NCI-H187 (cell line): ENCODE data around the gene C5orf52.
"Not testable (repeated sequence)": the region's sequence is repeated elsewhere in the genome, so short reads cannot be mapped to it uniquely, and the experiment has no call there.

Experiments used
- DNase-seq, 2 experiments: peaks; one replicate each; lab custom pipeline; 2025; lab: John Stamatoyannopoulos, UW

Gene C5orf52

DNA sequence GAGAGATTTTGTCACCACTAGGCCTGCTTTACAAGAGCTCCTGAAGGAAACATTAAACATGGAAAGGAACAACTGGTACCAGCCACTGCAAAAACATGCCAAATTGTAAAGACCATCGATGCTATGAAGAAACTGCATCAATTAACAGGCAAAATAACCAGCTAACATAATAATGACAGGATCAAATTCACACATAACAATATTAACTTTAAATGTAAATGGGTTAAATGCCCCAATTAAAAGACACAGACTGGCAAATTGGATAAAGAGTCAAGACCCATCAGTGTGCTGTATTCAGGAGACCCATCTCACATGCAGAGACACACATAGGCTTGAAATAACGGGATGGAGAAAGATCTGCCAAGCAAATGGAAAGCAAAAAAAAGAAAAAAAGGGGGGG lies 51.6 kb downstream of the C5orf52 start:
- DNase-seq: not testable (repeated sequence)

DNA sequence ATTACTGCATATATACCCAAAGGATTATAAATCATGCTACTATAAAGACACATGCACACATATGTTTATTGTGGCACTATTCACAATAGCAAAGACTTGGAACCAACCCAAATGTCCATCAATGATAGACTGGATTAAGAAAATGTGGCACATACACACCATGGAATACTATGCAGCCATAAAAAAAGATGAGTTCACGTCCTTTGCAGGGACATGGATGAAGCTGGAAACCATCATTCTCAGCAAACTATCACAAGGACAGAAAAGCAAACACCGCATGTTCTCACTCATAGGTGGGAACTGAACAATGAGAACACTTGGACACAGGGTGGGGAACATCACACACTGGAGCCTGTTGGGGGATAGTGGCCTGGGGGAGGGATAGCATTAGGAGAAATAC lies 55.3 kb downstream of the C5orf52 start:
- DNase-seq: not testable (repeated sequence)

DNA sequence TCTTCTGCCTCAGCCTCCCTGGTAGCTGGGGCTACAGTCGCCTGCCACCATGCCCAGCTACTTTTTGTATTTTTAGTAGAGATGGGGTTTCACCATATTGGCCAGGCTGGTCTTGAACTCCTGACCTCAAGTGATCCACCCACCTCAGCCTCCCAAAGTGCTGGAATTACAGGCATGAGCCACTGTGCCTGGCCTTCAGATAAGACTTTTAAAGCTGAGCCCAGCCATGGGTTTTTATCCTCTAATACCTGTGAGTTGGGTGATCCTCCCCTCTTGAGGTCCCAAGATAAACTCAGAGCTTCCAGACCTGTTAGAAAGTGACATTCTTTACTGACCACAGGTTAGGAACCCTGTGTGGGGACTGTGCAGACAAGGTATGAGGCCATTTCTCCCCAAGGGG lies 56.5 kb downstream of the C5orf52 start:
- DNase-seq: not testable (repeated sequence)
